ENCODE measurements around the gene NCOA7. TPM values are rescaled to one million over a fixed set of nuclear protein-coding genes. Genes with fewer than 3 reads are reported as not detected.

NCOA7 gene
- total and polyA plus RNA-seq, 8 donors, result 1.2 to 131 (median 21.8) TPM

DNA sequence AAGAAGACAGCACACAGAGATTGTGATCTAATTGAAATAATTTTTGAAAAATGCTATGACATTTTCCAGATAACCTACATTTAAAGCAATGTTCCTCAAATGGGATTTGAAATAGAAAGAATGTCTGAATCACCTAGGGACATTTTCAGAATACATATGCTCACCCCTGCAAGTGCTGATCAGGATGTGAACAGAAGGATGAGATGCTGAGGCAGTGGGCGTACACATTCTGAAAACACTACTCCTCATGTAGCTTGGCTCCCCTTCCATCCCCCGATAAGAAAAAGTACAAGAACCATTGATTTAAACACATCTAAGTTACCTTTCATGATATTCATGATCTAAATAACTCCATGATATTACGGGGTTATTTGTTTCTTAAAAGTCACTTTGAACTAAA is 136.0 kb downstream of the NCOA7 start:
- Histone ChIP-seq H3K27ac (no peak overlapping the region), H3K4me3 (no peak overlapping the region), H3K4me1 (peaks cover 0 to 34% (median 20%) of the 10 kb centered on the region in 4 donors), H3K36me3 (peaks cover 34 to 95% (median 85%) of the 10 kb centered on the region in 4 donors), H3K27me3 (no peaks in the 10 kb centered on the region), H3K9me3 (no peaks in the 10 kb centered on the region)
- TF ChIP-seq POLR2AphosphoS5 (IDR thresholded peaks at IDR 0.05), result no peak
- TF ChIP-seq, protein P1, sequence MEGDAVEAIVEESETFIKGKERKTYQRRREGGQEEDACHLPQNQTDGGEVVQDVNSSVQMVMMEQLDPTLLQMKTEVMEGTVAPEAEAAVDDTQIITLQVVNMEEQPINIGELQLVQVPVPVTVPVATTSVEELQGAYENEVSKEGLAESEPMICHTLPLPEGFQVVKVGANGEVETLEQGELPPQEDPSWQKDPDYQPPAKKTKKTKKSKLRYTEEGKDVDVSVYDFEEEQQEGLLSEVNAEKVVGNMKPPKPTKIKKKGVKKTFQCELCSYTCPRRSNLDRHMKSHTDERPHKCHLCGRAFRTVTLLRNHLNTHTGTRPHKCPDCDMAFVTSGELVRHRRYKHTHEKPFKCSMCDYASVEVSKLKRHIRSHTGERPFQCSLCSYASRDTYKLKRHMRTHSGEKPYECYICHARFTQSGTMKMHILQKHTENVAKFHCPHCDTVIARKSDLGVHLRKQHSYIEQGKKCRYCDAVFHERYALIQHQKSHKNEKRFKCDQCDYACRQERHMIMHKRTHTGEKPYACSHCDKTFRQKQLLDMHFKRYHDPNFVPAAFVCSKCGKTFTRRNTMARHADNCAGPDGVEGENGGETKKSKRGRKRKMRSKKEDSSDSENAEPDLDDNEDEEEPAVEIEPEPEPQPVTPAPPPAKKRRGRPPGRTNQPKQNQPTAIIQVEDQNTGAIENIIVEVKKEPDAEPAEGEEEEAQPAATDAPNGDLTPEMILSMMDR (IDR thresholded peaks at IDR 0.05), result no peak
- TF ChIP-seq EP300 (IDR thresholded peaks at IDR 0.05), result no peak
- no peak for TF ChIP-seq POLR2A (IDR thresholded peaks at IDR 0.05)
- intact Hi-C loops (cut with DNase I; ENCODE audit: low total_unique reads), result no loop called here
- no peak for DNase-seq
- 89 to 96% (median 91%) methylated on average over 3 of the region's 3 CpGs for WGBS, 5 donors

DNA sequence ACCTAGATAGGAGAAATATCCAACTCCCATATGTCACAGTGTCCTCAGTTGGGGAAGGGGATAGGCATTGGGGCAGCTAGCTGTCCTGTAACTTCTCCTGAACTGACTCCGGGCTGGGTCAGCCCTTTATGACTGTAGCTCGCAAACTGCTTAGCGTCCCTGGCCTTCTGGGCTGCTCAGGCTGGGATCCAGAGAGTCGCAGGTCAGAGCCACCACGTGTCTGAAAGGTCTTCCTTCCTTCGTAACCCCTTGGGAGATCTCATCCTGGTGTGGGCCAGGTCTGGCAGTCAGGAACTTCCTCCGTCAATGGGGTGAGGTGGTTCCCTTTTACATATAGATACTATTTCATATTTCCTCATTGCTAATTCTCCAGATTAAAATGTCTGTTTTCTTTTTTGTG is 137.0 kb downstream of the NCOA7 start:
- H3K4me1 ChIP-seq, result peaks cover 0 to 27% (median 14%) of the 10 kb centered on the region in 4 donors
- H3K27me3 ChIP-seq, result no peaks in the 10 kb centered on the region
- DNase-seq, result no peak
- WGBS, 5 donors, result 61 to 80% (median 77%) methylated on average over 7 of the region's 7 CpGs
- H3K9me3 ChIP-seq, result no peaks in the 10 kb centered on the region
- intact Hi-C loops (cut with DNase I; ENCODE audit: low total_unique reads), result no loop called here
- no peak overlapping the region for H3K4me3 ChIP-seq
- TF ChIP-seq POLR2A (IDR thresholded peaks at IDR 0.05), result no peak
- no peak for TF ChIP-seq EP300 (IDR thresholded peaks at IDR 0.05)
- no peak for TF ChIP-seq POLR2AphosphoS5 (IDR thresholded peaks at IDR 0.05)
- TF ChIP-seq, protein P1 (IDR thresholded peaks at IDR 0.05), result no peak
- H3K36me3 ChIP-seq, result peaks cover 27 to 84% (median 77%) of the 10 kb centered on the region in 4 donors
- no peak overlapping the region for H3K27ac ChIP-seq

DNA sequence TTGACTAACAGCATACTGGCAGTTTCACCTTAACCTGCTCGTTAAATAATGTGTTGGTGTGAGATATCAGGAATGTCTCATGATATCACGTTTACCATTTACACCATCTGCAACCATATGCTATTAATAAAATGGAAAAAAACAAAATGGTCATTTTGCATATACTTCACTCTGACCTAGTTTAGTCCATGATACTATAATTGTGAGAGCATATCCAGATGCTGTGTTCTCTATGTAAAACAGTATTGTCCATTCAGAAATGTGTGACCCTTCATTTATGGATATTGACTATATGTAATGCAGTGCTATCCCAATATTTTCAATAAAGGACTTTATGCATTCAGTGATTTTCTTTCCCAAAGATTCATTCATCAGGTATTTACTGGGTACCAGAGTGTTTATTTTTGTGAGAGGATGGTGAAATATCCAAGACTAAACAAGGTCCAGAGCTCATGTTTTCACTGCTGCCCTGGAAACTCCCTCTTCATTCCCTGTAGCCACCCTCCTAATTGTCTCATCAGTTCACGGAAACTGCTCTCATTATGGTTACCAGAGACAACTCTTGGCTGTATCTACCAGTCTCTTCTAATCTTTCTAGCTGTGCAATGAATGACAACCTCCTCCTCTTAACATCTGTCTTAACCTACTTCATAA is 140.1 kb downstream of the NCOA7 start:
- no peaks in the 10 kb centered on the region for H3K27me3 ChIP-seq
- 83 to 95% (median 89%) methylated on average over 3 of the region's 3 CpGs for WGBS, 5 donors

DNA sequence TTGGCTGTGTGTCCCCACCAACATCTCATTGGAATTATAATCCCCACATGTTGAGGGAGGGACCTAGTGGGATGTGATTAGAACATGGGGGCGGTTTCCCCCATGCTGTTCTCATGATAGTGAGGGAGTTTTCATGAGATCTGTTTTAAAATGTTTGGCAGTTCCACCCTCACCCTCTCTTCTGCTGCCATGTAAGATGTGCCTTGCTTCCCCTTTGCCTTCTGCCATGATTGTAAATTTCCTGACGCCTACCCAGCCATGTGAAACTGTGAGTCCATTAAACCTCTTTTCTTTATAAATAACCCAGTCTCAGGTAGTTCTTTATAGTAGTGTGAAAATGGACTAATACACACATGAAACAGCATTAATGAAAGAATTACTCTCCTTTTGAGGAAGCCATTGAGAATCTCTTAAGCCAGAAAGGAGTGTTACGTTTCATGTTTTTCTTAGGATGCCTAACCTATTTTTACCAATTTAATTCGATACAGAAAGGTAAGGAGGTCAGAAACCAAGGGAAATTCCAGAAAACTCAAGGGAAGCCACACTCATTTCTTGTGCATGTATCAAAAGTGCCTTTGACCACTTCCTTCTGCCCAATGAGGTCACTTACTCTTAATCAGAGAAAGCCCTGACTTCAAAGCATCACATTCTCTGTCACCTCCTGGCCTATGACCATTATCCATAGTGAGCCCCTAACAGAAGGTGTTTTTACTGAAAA is 141.1 kb downstream of the NCOA7 start:
- no peak for DNase-seq
- intact Hi-C loops (cut with DNase I; ENCODE audit: low total_unique reads), result no loop called here
- TF ChIP-seq EP300 (IDR thresholded peaks at IDR 0.05) (no peak), POLR2A (IDR thresholded peaks at IDR 0.05) (no peak), POLR2AphosphoS5 (IDR thresholded peaks at IDR 0.05) (no peak)
- TF ChIP-seq, protein P1 (IDR thresholded peaks at IDR 0.05), result no peak
- H3K27ac ChIP-seq, result no peak overlapping the region
- H3K9me3 ChIP-seq, result no peaks in the 10 kb centered on the region
- H3K36me3 ChIP-seq, result peaks cover 13 to 48% (median 43%) of the 10 kb centered on the region in 4 donors
- H3K4me1 ChIP-seq, result peaks cover 0 to 4% (median 0%) of the 10 kb centered on the region in 4 donors
- WGBS, 5 donors, result 83 to 94% (median 90%) methylated on average over 4 of the region's 4 CpGs
- H3K27me3 ChIP-seq, result no peaks in the 10 kb centered on the region
- no peak overlapping the region for H3K4me3 ChIP-seq

More for the DNA sequence above, 140.1 kb downstream of the NCOA7 start:
- H3K36me3 ChIP-seq, result peaks cover 13 to 53% (median 50%) of the 10 kb centered on the region in 4 donors
- intact Hi-C loops (cut with DNase I; ENCODE audit: low total_unique reads), result no loop called here
- no peak for DNase-seq
- H3K4me1 ChIP-seq, result peaks cover 0 to 4% (median 0%) of the 10 kb centered on the region in 4 donors
- TF ChIP-seq POLR2A (IDR thresholded peaks at IDR 0.05) (no peak), EP300 (IDR thresholded peaks at IDR 0.05) (no peak), POLR2AphosphoS5 (IDR thresholded peaks at IDR 0.05) (no peak)
- TF ChIP-seq, protein P1 (IDR thresholded peaks at IDR 0.05), result no peak
- H3K27ac ChIP-seq, result no peak overlapping the region
- no peak overlapping the region for H3K4me3 ChIP-seq
- no peaks in the 10 kb centered on the region for H3K9me3 ChIP-seq

Measured in stomach (tissue), 9 donors.